Sigmoid colon (tissue), 7 donors: ENCODE results near the gene DND1. TPM values are rescaled to one million over a fixed set of nuclear protein-coding genes. Genes with fewer than 3 reads are reported as not detected.
"Not testable (repeated sequence)": the region's sequence is repeated elsewhere in the genome, so short reads cannot be mapped to it uniquely, and the experiment has no call there.

Experiments
- DNase-seq: peaks from one replicate; pipeline ENCODE4 v3.0.0-alpha.2; 2019
- H3K27ac ChIP-seq, 4 donors: fragments of 200-600 bp; sonication (generic); one replicate each; pipeline ENCODE4 v1.5.1; 2016 to 2019; ENCODE audit warnings: mild to moderate bottlenecking in 1 of 4
- H3K27me3 ChIP-seq, 3 donors: fragments of 200-600 bp; sonication (generic); one replicate each; pipeline ENCODE4 v1.5.1; 2019; ENCODE audit warnings: mild to moderate bottlenecking in 1 of 3
- H3K36me3 ChIP-seq, 4 donors: fragments of 200-600 bp; sonication (generic); one replicate each; pipeline ENCODE4 v1.5.1; 2016 to 2019
- H3K4me1 ChIP-seq, 4 donors: fragments of 200-600 bp; sonication (generic); one replicate each; pipeline ENCODE4 v1.5.1; 2017 to 2019
- H3K4me3 ChIP-seq, 4 donors: fragments of 200-600 bp; sonication (generic); one replicate each; pipeline ENCODE4 v1.5.1; 2017 to 2019; ENCODE audit warnings: mild to moderate bottlenecking in 2 of 4, moderate library complexity in 1 of 4
- H3K9me3 ChIP-seq, 4 donors: fragments of 200-600 bp in 3 of 4; sonication (generic) in 3 of 4; one replicate each; pipeline versions ENCODE4 v1.5.1 to v1.6.1; 2013 to 2019
- CTCF ChIP-seq, 4 experiments: fragments of 450-650 bp in 3 of 4; fragments of 200-600 bp in 1 of 4; IDR thresholded peaks; one replicate each; pipeline ENCODE4 v1.5.1; 2016 to 2019; ENCODE audit warnings: antibody characterized with exemption in 4 of 4, mild to moderate bottlenecking in 3 of 4, moderate library complexity in 2 of 4
- EP300 ChIP-seq, 4 donors: sonication (generic); formaldehyde crosslinking; IDR thresholded peaks; one replicate each; pipeline ENCODE4 v1.6.1; 2017; ENCODE audit warnings: antibody characterized with exemption in 4 of 4
- POLR2A ChIP-seq, 2 donors: fragments of 450-650 bp; IDR thresholded peaks; one replicate each; pipeline ENCODE4 v1.6.1; 2016; ENCODE audit warnings: antibody characterized with exemption in 2 of 2, mild to moderate bottlenecking in 2 of 2, moderate library complexity in 2 of 2
- POLR2AphosphoS5 ChIP-seq, 4 donors: sonication (generic); formaldehyde crosslinking; IDR thresholded peaks; one replicate each; pipeline ENCODE4 v1.6.1; 2017; ENCODE audit warnings: antibody characterized with exemption in 4 of 4
- WGBS, 2 donors: extraction: QIAGEN DNeasy Blood & Tissue Kit; methylation state at CpG; one replicate each; pipeline ENCODE4 v1.1.7; 2013; 5-methylcytosine and 5-hydroxymethylcytosine counted together
- intact Hi-C: fragments of 100-400 bp; cut with DNase I; formaldehyde crosslinking; loops from one replicate; pipeline ENCODE4 v1.15.1; 2023
- polyA plus RNA-seq, 3 donors: library from polyadenylated mRNA; stranded (reverse); fragments of 200-250 nt; gene quantifications; one replicate each; pipeline ENCODE4 v1.2.3, GENCODE V29; 2013
- total RNA-seq, 4 donors: library from RNA; depleted of rRNA; stranded (reverse); fragments of >200 nt; gene quantifications; one replicate each; pipeline ENCODE4 v1.1.0, GENCODE V29; 2016
- donor health status: healthy with polysubstance abuse.
- donor health status: Bipolar disorder and iron deficiency.
- donor health status: healthy.

The DND1 gene
- total and polyA plus RNA-seq, 7 donors, result 0.36 to 2.4 (median 0.69) TPM; not detected in 2

- peak overlapping the region in 3 of 4 donors; percentile 45 to 60 (median 57) for H3K4me3 ChIP-seq
- intact Hi-C loops, result no loop called here
- H3K27me3 ChIP-seq, result no peaks in the 10 kb centered on the region
- WGBS, 2 donors, result 74 to 78% methylated on average over 2 of the region's 2 CpGs
- peak overlapping the region in 3 of 4 donors; percentile 78 to 79 (median 78) for H3K27ac ChIP-seq
- TF ChIP-seq EP300 (IDR thresholded peaks at IDR 0.05) (no peak), POLR2AphosphoS5 (IDR thresholded peaks at IDR 0.05) (no peak), POLR2A (IDR thresholded peaks at IDR 0.05) (no peak), CTCF (IDR thresholded peaks at IDR 0.05) (no peak)
- H3K36me3 ChIP-seq, result no peaks in the 10 kb centered on the region
- no peaks in the 10 kb centered on the region for H3K9me3 ChIP-seq
- no peak for DNase-seq
- peaks cover 0 to 20% (median 15%) of the 10 kb centered on the region in 4 donors for H3K4me1 ChIP-seq
Measured at GRCh38 chr5:140630292-140631035, 42.9 kb downstream of the DND1 start.

- Histone ChIP-seq H3K27ac (no peak overlapping the region), H3K27me3 (no peaks in the 10 kb centered on the region), H3K36me3 (no peaks in the 10 kb centered on the region), H3K4me1 (peaks cover 0 to 20% (median 15%) of the 10 kb centered on the region in 4 donors), H3K9me3 (no peaks in the 10 kb centered on the region), H3K4me3 (no peak overlapping the region)
- no peak for DNase-seq
- intact Hi-C loops, result no loop called here
- WGBS, 2 donors, result 87 to 89% methylated on average over 1 of the region's 1 CpG
- TF ChIP-seq CTCF (IDR thresholded peaks at IDR 0.05) (no peak), POLR2A (IDR thresholded peaks at IDR 0.05) (no peak), EP300 (IDR thresholded peaks at IDR 0.05) (no peak)
Measured at GRCh38 chr5:140628711-140629110, 44.7 kb downstream of the DND1 start.

- Histone ChIP-seq H3K9me3 (no peaks in the 10 kb centered on the region), H3K4me3 (no peak overlapping the region), H3K27ac (no peak overlapping the region), H3K27me3 (no peaks in the 10 kb centered on the region), H3K36me3 (no peaks in the 10 kb centered on the region), H3K4me1 (peaks cover 0 to 14% (median 9%) of the 10 kb centered on the region in 4 donors)
- no peak for DNase-seq
- intact Hi-C loops, result no loop called here
- 92 to 97% methylated on average over 6 of the region's 6 CpGs for WGBS, 2 donors
- TF ChIP-seq CTCF (IDR thresholded peaks at IDR 0.05) (no peak), EP300 (IDR thresholded peaks at IDR 0.05) (no peak), POLR2AphosphoS5 (IDR thresholded peaks at IDR 0.05) (no peak), POLR2A (IDR thresholded peaks at IDR 0.05) (no peak)
Measured at GRCh38 chr5:140627972-140628371, 45.4 kb downstream of the DND1 start.

GRCh38 chr5:140624886-140625285 lies 48.5 kb downstream of the DND1 start:
- DNase-seq, H3K4me3 ChIP-seq, H3K27me3 ChIP-seq, H3K27ac ChIP-seq, H3K4me1 ChIP-seq, H3K36me3 ChIP-seq, H3K9me3 ChIP-seq, intact Hi-C loops: not testable (repeated sequence)
- WGBS, 2 donors, result 89 to 92% methylated on average over 10 of the region's 10 CpGs

- intact Hi-C loops, H3K4me1 ChIP-seq, H3K36me3 ChIP-seq, H3K4me3 ChIP-seq, H3K27me3 ChIP-seq, DNase-seq, H3K9me3 ChIP-seq: not testable (repeated sequence)
- H3K27ac ChIP-seq, result peak overlapping the region in 1 of 4 donors; percentile 10
Measured at GRCh38 chr5:140623061-140623460, 50.3 kb downstream of the DND1 start.

GRCh38 chr5:140622301-140622700 lies 51.1 kb downstream of the DND1 start:
- H3K9me3 ChIP-seq, result no peaks in the 10 kb centered on the region
- H3K27me3 ChIP-seq, result no peaks in the 10 kb centered on the region
- 83 to 89% methylated on average over 3 of the region's 3 CpGs for WGBS, 2 donors
- TF ChIP-seq POLR2A (IDR thresholded peaks at IDR 0.05) (no peak), CTCF (IDR thresholded peaks at IDR 0.05) (no peak), EP300 (IDR thresholded peaks at IDR 0.05) (no peak), POLR2AphosphoS5 (IDR thresholded peaks at IDR 0.05) (peak in 1 of 4 donors; percentile 21)
- H3K4me1 ChIP-seq, result no peaks in the 10 kb centered on the region
- H3K4me3 ChIP-seq, result no peak overlapping the region
- H3K27ac ChIP-seq, result no peak overlapping the region
- H3K36me3 ChIP-seq, result no peaks in the 10 kb centered on the region
- intact Hi-C loops, result no loop called here
- no peak for DNase-seq
